Esophagus muscularis mucosa (tissue), 4 donors: ENCODE results near the gene AUTS2. TPM values are rescaled to one million over a fixed set of nuclear protein-coding genes. Genes with fewer than 3 reads are reported as not detected.

Experiments used
- DNase-seq: peaks from one replicate; pipeline ENCODE4 v3.0.0-alpha.2; 2017; ENCODE audit errors: extremely low spot score
- H3K27ac ChIP-seq, 4 donors: fragments of 200-600 bp; sonication (generic); replicated peaks in 1 of 4; 1 replicate in 3 of 4; 2 replicates in 1 of 4; pipeline ENCODE4 v1.5.1; 2016 to 2019; ENCODE audit warnings: mild to moderate bottlenecking in 1 of 4
- H3K27me3 ChIP-seq, 4 donors: fragments of 200-600 bp; sonication (generic); one replicate each; pipeline versions ENCODE4 v1.5.1 to v1.6.0; 2016 to 2019
- H3K36me3 ChIP-seq, 4 donors: fragments of 200-600 bp; sonication (generic); one replicate each; pipeline ENCODE4 v1.5.1; 2016 to 2019
- H3K4me1 ChIP-seq, 4 donors: fragments of 200-600 bp; sonication (generic); one replicate each; pipeline ENCODE4 v1.5.1; 2016 to 2019
- H3K4me3 ChIP-seq, 4 donors: fragments of 200-600 bp; sonication (generic); 1 replicate in 2 of 4; 2 replicates in 2 of 4; pipeline ENCODE4 v1.5.1; 2016 to 2019; ENCODE audit warnings: mild to moderate bottlenecking in 4 of 4, moderate library complexity in 1 of 4
- H3K9me3 ChIP-seq, 4 donors: fragments of 200-600 bp; sonication (generic); 1 replicate in 3 of 4; 2 replicates in 1 of 4; pipeline ENCODE4 v1.5.1; 2016 to 2019
- CTCF ChIP-seq, 3 experiments: fragments of 200-600 bp in 2 of 3; fragments of 450-650 bp in 1 of 3; sonication (generic) in 2 of 3; IDR thresholded peaks; one replicate each; pipeline ENCODE4 v1.5.1; 2017 to 2019; ENCODE audit warnings: antibody characterized with exemption in 3 of 3, mild to moderate bottlenecking in 2 of 3, moderate library complexity in 1 of 3
- EP300 ChIP-seq: sonication (generic); formaldehyde crosslinking; IDR thresholded peaks from one replicate; pipeline ENCODE4 v1.6.1; 2017; ENCODE audit warnings: antibody characterized with exemption
- POLR2A ChIP-seq: fragments of 450-650 bp; IDR thresholded peaks from one replicate; pipeline ENCODE4 v1.6.1; 2017; ENCODE audit warnings: antibody characterized with exemption, moderate library complexity, mild to moderate bottlenecking, low read depth
- POLR2AphosphoS5 ChIP-seq, 2 donors: sonication (generic); formaldehyde crosslinking; IDR thresholded peaks; one replicate each; pipeline ENCODE4 v1.6.1; 2017; ENCODE audit warnings: antibody characterized with exemption in 2 of 2
- WGBS: methylation state at CpG from one replicate; pipeline ENCODE4 v1.1.5; 2018; 5-methylcytosine and 5-hydroxymethylcytosine counted together
- intact Hi-C: fragments of 100-400 bp; cut with DNase I; formaldehyde crosslinking; loops from one replicate; pipeline ENCODE4 v1.15.1; 2023
- total RNA-seq, 4 donors: library from RNA; depleted of rRNA; stranded (reverse); fragments of >200 nt; gene quantifications; one replicate each; pipeline versions ENCODE4 v1.1.0 to v1.2.1, GENCODE V29; 2016

AUTS2 gene
- total RNA-seq, 4 donors from 2014 or later = 18.5 to 44.9 (median 34.2) TPM

GRCh38 chr7:69625238-69625637 is 27.0 kb downstream of the AUTS2 start:
- Histone ChIP-seq H3K4me3 (no peak overlapping the region), H3K4me1 (peaks cover 3 to 77% (median 41%) of the 10 kb centered on the region in 4 donors), H3K36me3 (no peaks in the 10 kb centered on the region), H3K27ac (no peak overlapping the region), H3K27me3 (no peaks in the 10 kb centered on the region), H3K9me3 (no peaks in the 10 kb centered on the region)
- no peak for DNase-seq
- TF ChIP-seq POLR2AphosphoS5 (IDR thresholded peaks at IDR 0.05) = no peak
- TF ChIP-seq POLR2A = no peak
- TF ChIP-seq CTCF (IDR thresholded peaks at IDR 0.05) = no peak
- TF ChIP-seq EP300 = no peak
- intact Hi-C loops = no loop called here
- 99% methylated on average over 5 of the region's 6 CpGs for WGBS

- TF ChIP-seq CTCF (IDR thresholded peaks at IDR 0.05) (no peak), POLR2AphosphoS5 (IDR thresholded peaks at IDR 0.05) (no peak), EP300 (no peak), POLR2A (no peak)
- H3K36me3 ChIP-seq = no peaks in the 10 kb centered on the region
- no peak overlapping the region for H3K27ac ChIP-seq
- H3K9me3 ChIP-seq = no peaks in the 10 kb centered on the region
- H3K4me1 ChIP-seq = peaks cover 6 to 77% (median 46%) of the 10 kb centered on the region in 4 donors
- H3K4me3 ChIP-seq = no peak overlapping the region
- WGBS = 67% methylated on average over 2 of the region's 2 CpGs
- DNase-seq = no peak
- intact Hi-C loops = no loop called here
- H3K27me3 ChIP-seq = no peaks in the 10 kb centered on the region
Observed at GRCh38 chr7:69625798-69626197, 27.5 kb downstream of the AUTS2 start.

- Histone ChIP-seq H3K4me1 (peaks cover 7 to 68% (median 46%) of the 10 kb centered on the region in 4 donors), H3K27ac (no peak overlapping the region), H3K9me3 (no peaks in the 10 kb centered on the region), H3K27me3 (no peaks in the 10 kb centered on the region), H3K36me3 (no peaks in the 10 kb centered on the region), H3K4me3 (no peak overlapping the region)
- no peak for DNase-seq
- intact Hi-C loops = no loop called here
- TF ChIP-seq POLR2AphosphoS5 (IDR thresholded peaks at IDR 0.05) (no peak), EP300 (no peak), CTCF (IDR thresholded peaks at IDR 0.05) (no peak), POLR2A (no peak)
- 32% methylated on average over 5 of the region's 5 CpGs for WGBS
Observed at GRCh38 chr7:69630292-69630691, 32.0 kb downstream of the AUTS2 start.

- 92% methylated on average over 3 of the region's 3 CpGs for WGBS
- intact Hi-C loops = no loop called here
- no peaks in the 10 kb centered on the region for H3K9me3 ChIP-seq
- H3K4me1 ChIP-seq = peaks cover 7 to 68% (median 47%) of the 10 kb centered on the region in 4 donors
- no peaks in the 10 kb centered on the region for H3K27me3 ChIP-seq
- no peaks in the 10 kb centered on the region for H3K36me3 ChIP-seq
- no peak for DNase-seq
- no peak for TF ChIP-seq POLR2AphosphoS5 (IDR thresholded peaks at IDR 0.05)
- no peak for TF ChIP-seq EP300
- no peak for TF ChIP-seq POLR2A
- no peak for TF ChIP-seq CTCF (IDR thresholded peaks at IDR 0.05)
- no peak overlapping the region for H3K4me3 ChIP-seq
- H3K27ac ChIP-seq = no peak overlapping the region
Observed at GRCh38 chr7:69631131-69631530, 32.9 kb downstream of the AUTS2 start.

GRCh38 chr7:69632280-69632679 is 34.0 kb downstream of the AUTS2 start:
- DNase-seq = no peak
- intact Hi-C loops = no loop called here
- Histone ChIP-seq H3K27ac (no peak overlapping the region), H3K36me3 (no peaks in the 10 kb centered on the region), H3K27me3 (no peaks in the 10 kb centered on the region), H3K9me3 (no peaks in the 10 kb centered on the region), H3K4me3 (no peak overlapping the region), H3K4me1 (peaks cover 7 to 70% (median 51%) of the 10 kb centered on the region in 4 donors)
- no peak for TF ChIP-seq CTCF (IDR thresholded peaks at IDR 0.05)
- TF ChIP-seq EP300 = no peak
- no peak for TF ChIP-seq POLR2AphosphoS5 (IDR thresholded peaks at IDR 0.05)
- TF ChIP-seq POLR2A = no peak
- WGBS = 91% methylated on average over 3 of the region's 3 CpGs
